GM12865 (cell line): Measurements from ENCODE around the gene ACTR2.

Experiments used
- DNase-seq: peaks from one replicate; pipeline ENCODE4 v3.0.0; 2010; ENCODE audit warnings: low read depth
- H3K4me3 ChIP-seq: 2 replicates; pipeline ENCODE4 v1.5.1; 2011; ENCODE audit warnings: mild to moderate bottlenecking, low read depth, low read length, control low read depth
- CTCF ChIP-seq: IDR thresholded peaks from 2 replicates; pipeline ENCODE4 v1.5.1; 2011; ENCODE audit warnings: low read length, control low read depth, low read depth, inconsistent platforms; ENCODE audit not compliant: insufficient read depth; ENCODE audit errors: missing control alignments

The ACTR2 gene

GRCh38 chr2:65278531-65278981, 50.9 kb downstream of the ACTR2 start:
- TF ChIP-seq CTCF: no peak
- no peak for DNase-seq
- no peak overlapping the region for H3K4me3 ChIP-seq

DNA sequence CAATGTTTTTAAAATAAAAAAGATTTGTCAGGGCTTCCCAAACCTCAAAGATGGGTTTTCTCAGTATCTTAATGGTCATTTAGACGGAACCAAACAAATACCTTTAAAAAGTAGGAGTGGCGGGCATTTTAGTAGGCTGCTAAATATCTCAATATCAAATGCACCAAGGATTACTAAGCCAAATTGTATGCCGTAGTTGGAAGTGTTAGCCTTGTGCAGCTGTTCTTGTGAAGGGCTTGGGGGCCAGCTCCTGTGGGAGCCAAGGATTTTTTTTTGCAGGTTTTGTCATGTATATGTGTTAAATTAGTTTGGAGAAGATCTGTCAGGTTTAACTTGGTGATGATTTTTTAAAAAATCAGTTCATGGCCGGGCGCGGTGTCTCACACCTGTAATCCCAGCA, 52.1 kb downstream of the ACTR2 start:
- DNase-seq: no peak
- no peak overlapping the region for H3K4me3 ChIP-seq
- no peak for TF ChIP-seq CTCF

DNA sequence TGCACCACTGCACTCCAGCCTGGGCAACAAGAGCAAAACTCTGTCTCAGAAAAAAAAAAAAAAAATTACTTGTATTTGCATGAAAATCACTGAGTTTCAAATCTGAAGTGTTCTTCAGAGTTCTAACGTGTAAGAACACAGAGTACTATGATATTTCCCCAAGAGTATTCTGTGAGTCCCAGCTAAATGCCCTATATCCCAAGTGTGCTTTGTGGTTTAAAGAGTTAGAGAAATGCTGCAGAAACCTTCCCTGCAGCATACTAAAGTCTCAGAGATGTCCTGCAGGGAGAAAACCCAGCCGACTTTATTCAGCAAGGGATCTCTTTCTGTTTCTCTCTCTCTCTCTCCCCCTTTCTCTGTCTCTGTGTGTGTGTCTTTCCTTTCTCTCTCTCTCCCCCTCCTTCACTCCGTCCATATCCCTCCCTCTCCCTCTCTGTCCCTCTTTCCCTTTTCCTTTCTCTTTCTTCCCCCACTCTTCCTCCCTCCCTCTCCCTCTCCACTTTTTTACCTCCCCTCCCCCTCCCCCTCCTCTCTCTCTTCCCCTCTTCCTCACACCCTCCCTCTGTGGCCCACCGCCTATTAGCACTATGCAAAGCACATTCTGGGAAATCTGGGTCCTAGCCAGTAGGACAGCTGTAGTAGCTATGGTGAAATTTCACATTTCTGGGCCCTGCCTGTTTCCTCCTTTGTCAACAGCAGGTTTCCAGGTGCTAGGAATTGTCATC, 54.2 kb downstream of the ACTR2 start:
- no peak for TF ChIP-seq CTCF
- DNase-seq: no peak
- no peak overlapping the region for H3K4me3 ChIP-seq

GRCh38 chr2:65282477-65283053, 54.9 kb downstream of the ACTR2 start:
- H3K4me3 ChIP-seq: no peak overlapping the region
- no peak for DNase-seq
- no peak for TF ChIP-seq CTCF

DNA sequence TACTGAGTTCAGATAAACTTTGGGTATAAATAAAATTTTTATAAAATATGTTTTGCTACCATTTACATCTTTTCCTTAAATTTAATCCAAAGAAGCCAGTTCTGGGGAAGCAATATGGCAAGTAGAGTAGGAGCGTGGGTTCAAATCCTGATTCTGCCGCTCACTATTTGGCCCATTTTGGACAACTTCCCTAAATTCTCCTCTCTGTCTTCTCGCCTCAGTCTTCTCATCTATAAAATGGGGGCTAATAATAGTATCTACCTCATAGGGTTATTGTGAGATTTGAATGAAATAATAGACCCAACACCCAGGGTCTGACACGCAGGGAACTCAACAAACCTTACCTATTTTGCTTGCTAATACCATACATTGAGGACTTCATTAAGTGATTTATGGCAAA, 59.7 kb downstream of the ACTR2 start:
- DNase-seq: no peak
- no peak overlapping the region for H3K4me3 ChIP-seq
- no peak for TF ChIP-seq CTCF

GRCh38 chr2:65291216-65292105, 63.8 kb downstream of the ACTR2 start:
- no peak for TF ChIP-seq CTCF
- no peak for DNase-seq
- no peak overlapping the region for H3K4me3 ChIP-seq
